Testis (tissue), 3 donors: ENCODE measurements around the gene RIC3. TPM values are rescaled to one million over a fixed set of nuclear protein-coding genes. Genes with fewer than 3 reads are reported as not detected.

Source experiments
- DNase-seq: peaks from one replicate; pipeline ENCODE4 v3.0.0-alpha.2; 2019
- H3K27ac ChIP-seq, 2 donors: fragments of 200-600 bp; sonication (generic); one replicate each; pipeline ENCODE4 v1.5.1; 2019
- H3K27me3 ChIP-seq: fragments of 200-600 bp; sonication (generic); one replicate; pipeline ENCODE4 v1.5.1; 2019
- H3K36me3 ChIP-seq: fragments of 200-600 bp; sonication (generic); one replicate; pipeline ENCODE4 v1.5.1; 2017; ENCODE audit warnings: low read depth; ENCODE audit errors: missing control alignments
- H3K4me1 ChIP-seq: fragments of 200-600 bp; sonication (generic); one replicate; pipeline ENCODE4 v1.5.1; 2019
- H3K4me3 ChIP-seq, 2 donors: fragments of 200-600 bp; sonication (generic); one replicate each; pipeline ENCODE4 v1.5.1; 2017 to 2019
- H3K9me3 ChIP-seq: fragments of 200-600 bp; sonication (generic); one replicate; pipeline ENCODE4 v1.5.1; 2017
- POLR2A ChIP-seq: fragments of 450-650 bp; IDR thresholded peaks from one replicate; pipeline ENCODE4 v1.6.1; 2017; ENCODE audit warnings: antibody characterized with exemption, mild to moderate bottlenecking, moderate library complexity
- WGBS, 2 donors: methylation state at CpG; one replicate each; pipeline ENCODE4 v1.1.5; 2018; 5-methylcytosine and 5-hydroxymethylcytosine counted together
- intact Hi-C: fragments of 100-400 bp; cut with DNase I; formaldehyde crosslinking; loops from one replicate; pipeline ENCODE4 v1.15.1; 2023; ENCODE audit warnings: low total_unique reads
- polyA plus RNA-seq: library from polyadenylated mRNA; stranded (reverse); fragments of 350-450 nt; fragmentation: Illumina TruSeq; extraction: RNeasy Lipid Tissue Mini Kit (QIAGEN cat#74804); gene quantifications from one replicate; pipeline ENCODE4 v1.2.3, GENCODE V29; 2014; ENCODE audit warnings: low read depth, low replicate concordance; ENCODE audit not compliant: insufficient read depth
- total RNA-seq, 2 donors: library from RNA; depleted of rRNA; stranded (reverse); fragments of >200 nt; gene quantifications; one replicate each; pipeline ENCODE4 v1.2.3, GENCODE V29; 2016
- TF ChIP-seq, protein P1 (sequence below), 3 experiments: fragments of 450-650 bp in 2 of 3; fragments of 200-600 bp in 1 of 3; sonication (generic) in 1 of 3; IDR thresholded peaks; one replicate each; pipeline ENCODE4 v1.5.1; 2016 to 2019; ENCODE audit warnings: antibody characterized with exemption in 3 of 3, mild to moderate bottlenecking in 2 of 3, moderate library complexity in 1 of 3

Gene RIC3
- total and polyA plus RNA-seq, 3 donors from 2014 or later = 18.7 to 48.6 (median 42.3) TPM

DNA sequence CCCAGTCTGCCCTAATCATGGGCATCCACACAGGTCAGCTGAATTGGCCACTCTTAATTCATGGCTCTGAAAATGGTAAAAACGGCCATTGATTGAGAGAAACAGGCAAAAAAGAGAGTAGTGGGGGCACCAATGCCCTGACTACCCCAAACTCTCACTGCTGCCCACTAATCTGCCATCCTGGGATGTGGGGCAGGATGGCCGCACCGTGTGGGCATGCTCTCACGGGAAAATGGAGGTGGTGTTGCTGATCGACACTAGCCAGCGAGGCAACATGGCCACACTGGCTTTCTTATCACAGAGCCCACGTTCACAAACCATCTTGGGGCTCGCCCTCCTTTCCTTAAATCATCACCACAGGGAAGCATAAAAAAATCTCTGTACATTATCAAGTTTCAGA is 99.1 kb downstream of the RIC3 start:
- no peak overlapping the region for H3K27ac ChIP-seq

GRCh38 chr11:8068605-8069221 is 100.1 kb downstream of the RIC3 start:
- intact Hi-C loops = no loop called here
- no peaks in the 10 kb centered on the region for H3K36me3 ChIP-seq
- peak; percentile 86 for DNase-seq
- peaks cover 20% of the 10 kb centered on the region for H3K4me1 ChIP-seq
- no peak for TF ChIP-seq POLR2A
- TF ChIP-seq, protein P1, sequence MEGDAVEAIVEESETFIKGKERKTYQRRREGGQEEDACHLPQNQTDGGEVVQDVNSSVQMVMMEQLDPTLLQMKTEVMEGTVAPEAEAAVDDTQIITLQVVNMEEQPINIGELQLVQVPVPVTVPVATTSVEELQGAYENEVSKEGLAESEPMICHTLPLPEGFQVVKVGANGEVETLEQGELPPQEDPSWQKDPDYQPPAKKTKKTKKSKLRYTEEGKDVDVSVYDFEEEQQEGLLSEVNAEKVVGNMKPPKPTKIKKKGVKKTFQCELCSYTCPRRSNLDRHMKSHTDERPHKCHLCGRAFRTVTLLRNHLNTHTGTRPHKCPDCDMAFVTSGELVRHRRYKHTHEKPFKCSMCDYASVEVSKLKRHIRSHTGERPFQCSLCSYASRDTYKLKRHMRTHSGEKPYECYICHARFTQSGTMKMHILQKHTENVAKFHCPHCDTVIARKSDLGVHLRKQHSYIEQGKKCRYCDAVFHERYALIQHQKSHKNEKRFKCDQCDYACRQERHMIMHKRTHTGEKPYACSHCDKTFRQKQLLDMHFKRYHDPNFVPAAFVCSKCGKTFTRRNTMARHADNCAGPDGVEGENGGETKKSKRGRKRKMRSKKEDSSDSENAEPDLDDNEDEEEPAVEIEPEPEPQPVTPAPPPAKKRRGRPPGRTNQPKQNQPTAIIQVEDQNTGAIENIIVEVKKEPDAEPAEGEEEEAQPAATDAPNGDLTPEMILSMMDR (IDR thresholded peaks at IDR 0.05) = no peak
- H3K27ac ChIP-seq = peak overlapping the region; percentile 26 to 73
- no peak overlapping the region for H3K4me3 ChIP-seq
- 26 to 33% methylated on average over 15 of the region's 15 CpGs for WGBS, 2 donors
- no peaks in the 10 kb centered on the region for H3K27me3 ChIP-seq
- no peaks in the 10 kb centered on the region for H3K9me3 ChIP-seq

More for the DNA sequence above, 99.1 kb downstream of the RIC3 start:
- H3K27me3 ChIP-seq = no peaks in the 10 kb centered on the region
- no peaks in the 10 kb centered on the region for H3K9me3 ChIP-seq
- TF ChIP-seq, protein P1 (IDR thresholded peaks at IDR 0.05) = no peak
- TF ChIP-seq POLR2A = no peak
- intact Hi-C loops = loop anchor here (5.0 kb wide), 1 partner anchor 47 kb away; no protein-coding TSS in a partner anchor
- no peak overlapping the region for H3K4me3 ChIP-seq
- no peaks in the 10 kb centered on the region for H3K36me3 ChIP-seq
- WGBS, 2 donors = 87 to 90% methylated on average over 8 of the region's 8 CpGs
- H3K4me1 ChIP-seq = peaks cover 20% of the 10 kb centered on the region
- no peak for DNase-seq

DNA sequence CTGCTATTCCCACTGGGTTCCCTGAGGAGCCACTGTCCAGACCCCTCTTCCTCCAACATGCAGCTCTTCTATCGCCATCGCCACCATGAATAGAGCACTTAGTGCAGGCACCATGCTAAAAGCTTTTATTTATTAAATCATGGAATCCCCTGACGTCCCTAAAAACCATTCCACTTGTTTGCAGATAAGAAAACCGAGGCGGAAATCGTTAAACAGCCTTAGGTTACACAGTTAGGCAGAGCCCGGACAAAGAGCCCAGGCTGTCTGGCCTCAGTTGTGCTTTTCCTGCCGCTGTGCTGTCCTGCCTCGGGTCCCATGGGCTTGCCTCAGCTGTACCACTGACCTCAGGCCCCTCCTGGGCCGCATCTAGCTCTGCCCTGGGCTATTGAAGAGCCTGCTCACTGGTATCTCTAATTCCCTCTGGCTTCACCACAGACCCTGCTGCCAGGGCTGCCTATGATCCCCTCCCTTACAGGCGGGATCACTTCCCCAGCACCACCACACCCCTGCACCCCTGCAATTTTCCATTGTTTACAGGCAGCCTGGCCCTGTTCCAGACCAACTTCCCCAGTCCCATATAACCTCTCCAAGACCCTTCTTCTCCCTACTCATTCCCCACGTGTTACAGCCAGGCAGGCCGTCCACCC is 100.8 kb downstream of the RIC3 start:
- Histone ChIP-seq H3K36me3 (no peaks in the 10 kb centered on the region), H3K27me3 (no peaks in the 10 kb centered on the region), H3K9me3 (no peaks in the 10 kb centered on the region), H3K4me1 (peaks cover 20% of the 10 kb centered on the region), H3K4me3 (no peak overlapping the region), H3K27ac (peak overlapping the region; percentile 26 to 73)
- intact Hi-C loops = no loop called here
- no peak for TF ChIP-seq POLR2A
- DNase-seq = peak; percentile 16
- WGBS, 2 donors = 82 to 83% methylated on average over 13 of the region's 13 CpGs

DNA sequence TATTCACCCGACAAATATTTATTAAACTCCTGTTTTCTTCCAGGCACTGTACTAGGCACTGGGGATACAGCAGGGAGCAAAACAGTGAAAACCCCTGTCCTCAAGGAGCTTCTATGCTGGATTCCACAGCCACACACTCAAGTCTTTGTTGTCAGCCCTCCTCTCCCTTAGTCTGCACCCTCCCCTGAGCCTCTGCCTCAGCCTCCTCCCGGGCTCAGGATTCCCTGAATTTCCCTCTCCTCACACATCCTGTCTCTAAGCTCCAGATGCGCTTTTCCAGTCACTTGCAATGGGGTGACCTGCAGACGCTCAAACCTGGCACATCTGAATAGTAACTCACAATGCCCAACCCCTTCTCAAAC is 101.3 kb downstream of the RIC3 start:
- Histone ChIP-seq H3K4me1 (peaks cover 25% of the 10 kb centered on the region), H3K27ac (no peak overlapping the region)

DNA sequence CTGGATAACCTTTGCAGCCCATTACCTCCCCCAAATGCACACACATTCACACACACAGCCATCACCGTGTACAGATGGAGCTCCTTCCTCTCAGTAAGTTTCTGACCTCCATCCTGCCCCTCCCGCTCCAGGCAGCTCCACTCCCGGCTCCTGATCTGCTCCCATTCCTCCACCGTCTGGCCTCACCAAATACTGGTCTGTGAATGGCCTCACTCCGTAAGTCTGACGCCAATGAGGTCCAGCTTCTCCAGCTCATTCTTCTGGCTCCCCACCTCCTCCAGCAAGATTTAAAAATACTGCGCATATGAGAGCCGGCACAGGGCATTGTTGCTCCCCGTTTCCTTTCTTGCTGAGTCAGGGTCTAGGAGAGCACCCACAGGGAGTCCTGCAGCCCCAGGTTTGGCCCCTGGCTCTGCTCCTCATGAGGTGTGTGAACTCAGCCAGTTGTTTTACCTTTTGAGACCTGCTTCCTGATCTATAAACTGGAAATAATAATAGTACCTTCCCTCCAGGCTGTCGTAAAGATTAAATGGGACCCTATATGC is 101.8 kb downstream of the RIC3 start:
- no peak overlapping the region for H3K27ac ChIP-seq
- intact Hi-C loops = no loop called here

More for the DNA sequence above, 101.3 kb downstream of the RIC3 start:
- H3K36me3 ChIP-seq = no peaks in the 10 kb centered on the region
- no peaks in the 10 kb centered on the region for H3K27me3 ChIP-seq
- intact Hi-C loops = no loop called here
- no peaks in the 10 kb centered on the region for H3K9me3 ChIP-seq
- 91 to 92% methylated on average over 4 of the region's 4 CpGs for WGBS, 2 donors
- DNase-seq = peak; percentile 12
- no peak overlapping the region for H3K4me3 ChIP-seq
- no peak for TF ChIP-seq POLR2A
- TF ChIP-seq, protein P1 (IDR thresholded peaks at IDR 0.05) = no peak

More for the DNA sequence above, 101.8 kb downstream of the RIC3 start:
- peaks cover 28% of the 10 kb centered on the region for H3K4me1 ChIP-seq
- TF ChIP-seq, protein P1 (IDR thresholded peaks at IDR 0.05) = no peak
- no peak for TF ChIP-seq POLR2A
- H3K36me3 ChIP-seq = no peaks in the 10 kb centered on the region
- H3K9me3 ChIP-seq = no peaks in the 10 kb centered on the region
- no peaks in the 10 kb centered on the region for H3K27me3 ChIP-seq
- no peak overlapping the region for H3K4me3 ChIP-seq
- 76 to 85% methylated on average over 10 of the region's 10 CpGs for WGBS, 2 donors
- DNase-seq = no peak
